Vagina (tissue), 2 donors: ENCODE results near the gene ZNF76. TPM values are rescaled to one million over a fixed set of nuclear protein-coding genes. Genes with fewer than 3 reads are reported as not detected.

Experiments used
- DNase-seq, 2 donors: peaks; one replicate each; pipeline ENCODE4 v3.0.0-alpha.2; 2017; ENCODE audit errors: extremely low spot score in 2 of 2
- H3K27ac ChIP-seq: fragments of 200-600 bp; sonication (generic); one replicate; pipeline ENCODE4 v1.5.1; 2019
- H3K27me3 ChIP-seq: fragments of 200-600 bp; sonication (generic); one replicate; pipeline ENCODE4 v1.5.1; 2019
- H3K36me3 ChIP-seq, 2 donors: fragments of 200-600 bp; sonication (generic); one replicate each; pipeline ENCODE4 v1.5.1; 2017 to 2019
- H3K4me1 ChIP-seq: fragments of 200-600 bp; sonication (generic); one replicate; pipeline ENCODE4 v1.5.1; 2019
- H3K4me3 ChIP-seq, 2 donors: fragments of 200-600 bp; sonication (generic); 1 replicate in 1 of 2; 2 replicates in 1 of 2; pipeline ENCODE4 v1.5.1; 2016 to 2019
- H3K9me3 ChIP-seq: fragments of 200-600 bp; sonication (generic); one replicate; pipeline ENCODE4 v1.5.1; 2019
- POLR2A ChIP-seq, 2 donors: fragments of 450-650 bp; IDR thresholded peaks; one replicate each; pipeline ENCODE4 v1.6.1; 2017; ENCODE audit warnings: antibody characterized with exemption in 2 of 2, mild to moderate bottlenecking in 2 of 2, moderate library complexity in 2 of 2
- POLR2AphosphoS5 ChIP-seq, 2 donors: sonication (generic); formaldehyde crosslinking; IDR thresholded peaks; one replicate each; pipeline ENCODE4 v1.9.0; 2017; ENCODE audit warnings: antibody characterized with exemption in 2 of 2, mild to moderate bottlenecking in 2 of 2, low read depth in 1 of 2; ENCODE audit not compliant: insufficient read depth in 1 of 2
- intact Hi-C: fragments of 100-400 bp; cut with DNase I; formaldehyde crosslinking; loops from one replicate; pipeline ENCODE4 v1.15.1; 2023
- total RNA-seq: library from RNA; depleted of rRNA; stranded (reverse); fragments of >200 nt; gene quantifications from one replicate; pipeline ENCODE4 v1.2.3, GENCODE V29; 2016
- TF ChIP-seq, protein P1 (sequence below), 3 experiments: fragments of 450-650 bp in 2 of 3; fragments of 200-600 bp in 1 of 3; sonication (generic) in 1 of 3; IDR thresholded peaks; one replicate each; pipeline ENCODE4 v1.5.1; 2017 to 2019; ENCODE audit warnings: antibody characterized with exemption in 3 of 3, mild to moderate bottlenecking in 2 of 3, moderate library complexity in 2 of 3

The ZNF76 gene
- total RNA-seq, 1 donor from 2014 or later = 39.0 TPM

DNA sequence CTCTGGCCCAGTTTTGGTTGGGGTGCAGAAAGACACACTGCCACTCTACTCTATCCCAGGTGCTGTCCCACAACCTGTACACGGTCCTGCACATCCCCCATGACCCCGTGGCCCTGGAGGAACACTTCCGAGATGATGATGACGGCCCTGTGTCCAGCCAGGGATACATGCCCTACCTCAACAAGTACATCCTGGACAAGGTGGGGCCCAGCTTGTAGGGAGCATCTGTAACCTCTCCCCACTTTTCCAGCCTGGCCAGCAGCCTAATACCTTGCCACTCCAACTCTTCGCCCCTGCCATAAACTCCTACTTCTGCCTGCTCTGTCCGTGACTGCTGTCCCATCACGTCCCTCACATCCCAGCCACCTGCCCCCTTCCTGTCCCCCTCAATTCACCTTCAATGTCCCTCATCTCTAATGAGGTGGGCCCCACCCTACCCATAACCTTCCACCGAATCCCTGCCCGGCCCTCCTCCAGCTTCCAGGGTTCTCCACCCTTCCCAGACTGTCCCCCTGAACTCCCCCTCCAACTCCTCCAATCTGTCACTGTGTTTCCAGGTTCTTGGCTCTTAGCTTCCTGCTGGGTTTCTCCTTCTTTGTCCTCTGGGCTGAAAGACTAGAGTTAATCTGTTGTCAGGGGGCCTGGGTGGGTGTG is 50.2 kb downstream of the ZNF76 start:
- no peak overlapping the region for H3K27ac ChIP-seq
- peak; percentile 65 to 70 for DNase-seq
- TF ChIP-seq POLR2AphosphoS5 (IDR thresholded peaks at IDR 0.05; ENCODE audit: insufficient read depth in 1 of 2, low read depth in 1 of 2) = no peak

DNA sequence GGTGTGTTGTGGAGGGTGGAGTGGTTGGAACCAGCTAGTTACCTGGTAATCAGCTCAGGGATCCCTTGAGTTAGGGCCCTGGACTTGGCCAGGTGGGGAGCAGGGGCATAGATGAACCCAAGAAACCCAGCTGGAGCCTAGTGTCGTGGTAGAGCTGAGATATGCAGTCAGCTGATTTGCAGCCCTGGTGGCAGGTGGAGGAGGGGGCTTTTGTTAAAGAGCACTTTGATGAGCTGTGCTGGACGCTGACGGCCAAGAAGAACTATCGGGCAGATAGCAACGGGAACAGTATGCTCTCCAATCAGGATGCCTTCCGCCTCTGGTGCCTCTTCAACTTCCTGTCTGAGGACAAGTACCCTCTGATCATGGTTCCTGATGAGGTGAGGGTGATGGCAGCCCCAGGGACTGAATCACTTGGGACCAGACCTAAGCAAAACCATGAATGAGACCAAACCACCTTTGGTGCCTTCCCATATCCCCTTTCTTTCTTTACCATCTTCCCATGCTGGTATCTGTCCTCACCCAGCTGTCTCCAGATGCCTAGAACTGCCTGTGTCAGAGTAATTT is 50.8 kb downstream of the ZNF76 start:
- no peak overlapping the region for H3K4me3 ChIP-seq
- no peaks in the 10 kb centered on the region for H3K27me3 ChIP-seq
- TF ChIP-seq, protein P1, sequence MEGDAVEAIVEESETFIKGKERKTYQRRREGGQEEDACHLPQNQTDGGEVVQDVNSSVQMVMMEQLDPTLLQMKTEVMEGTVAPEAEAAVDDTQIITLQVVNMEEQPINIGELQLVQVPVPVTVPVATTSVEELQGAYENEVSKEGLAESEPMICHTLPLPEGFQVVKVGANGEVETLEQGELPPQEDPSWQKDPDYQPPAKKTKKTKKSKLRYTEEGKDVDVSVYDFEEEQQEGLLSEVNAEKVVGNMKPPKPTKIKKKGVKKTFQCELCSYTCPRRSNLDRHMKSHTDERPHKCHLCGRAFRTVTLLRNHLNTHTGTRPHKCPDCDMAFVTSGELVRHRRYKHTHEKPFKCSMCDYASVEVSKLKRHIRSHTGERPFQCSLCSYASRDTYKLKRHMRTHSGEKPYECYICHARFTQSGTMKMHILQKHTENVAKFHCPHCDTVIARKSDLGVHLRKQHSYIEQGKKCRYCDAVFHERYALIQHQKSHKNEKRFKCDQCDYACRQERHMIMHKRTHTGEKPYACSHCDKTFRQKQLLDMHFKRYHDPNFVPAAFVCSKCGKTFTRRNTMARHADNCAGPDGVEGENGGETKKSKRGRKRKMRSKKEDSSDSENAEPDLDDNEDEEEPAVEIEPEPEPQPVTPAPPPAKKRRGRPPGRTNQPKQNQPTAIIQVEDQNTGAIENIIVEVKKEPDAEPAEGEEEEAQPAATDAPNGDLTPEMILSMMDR (IDR thresholded peaks at IDR 0.05) = no peak
- TF ChIP-seq POLR2AphosphoS5 (IDR thresholded peaks at IDR 0.05; ENCODE audit: insufficient read depth in 1 of 2, low read depth in 1 of 2) = no peak
- TF ChIP-seq POLR2A (IDR thresholded peaks at IDR 0.05) = no peak
- no peaks in the 10 kb centered on the region for H3K4me1 ChIP-seq
- intact Hi-C loops = no loop called here
- H3K9me3 ChIP-seq = no peaks in the 10 kb centered on the region
- no peaks in the 10 kb centered on the region for H3K36me3 ChIP-seq
- DNase-seq = peak; percentile 58 to 74
- H3K27ac ChIP-seq = no peak overlapping the region

More for the DNA sequence above, 50.2 kb downstream of the ZNF76 start:
- Histone ChIP-seq H3K4me1 (no peaks in the 10 kb centered on the region), H3K4me3 (no peak overlapping the region), H3K27me3 (no peaks in the 10 kb centered on the region), H3K36me3 (no peaks in the 10 kb centered on the region), H3K9me3 (no peaks in the 10 kb centered on the region)
- intact Hi-C loops = no loop called here

DNA sequence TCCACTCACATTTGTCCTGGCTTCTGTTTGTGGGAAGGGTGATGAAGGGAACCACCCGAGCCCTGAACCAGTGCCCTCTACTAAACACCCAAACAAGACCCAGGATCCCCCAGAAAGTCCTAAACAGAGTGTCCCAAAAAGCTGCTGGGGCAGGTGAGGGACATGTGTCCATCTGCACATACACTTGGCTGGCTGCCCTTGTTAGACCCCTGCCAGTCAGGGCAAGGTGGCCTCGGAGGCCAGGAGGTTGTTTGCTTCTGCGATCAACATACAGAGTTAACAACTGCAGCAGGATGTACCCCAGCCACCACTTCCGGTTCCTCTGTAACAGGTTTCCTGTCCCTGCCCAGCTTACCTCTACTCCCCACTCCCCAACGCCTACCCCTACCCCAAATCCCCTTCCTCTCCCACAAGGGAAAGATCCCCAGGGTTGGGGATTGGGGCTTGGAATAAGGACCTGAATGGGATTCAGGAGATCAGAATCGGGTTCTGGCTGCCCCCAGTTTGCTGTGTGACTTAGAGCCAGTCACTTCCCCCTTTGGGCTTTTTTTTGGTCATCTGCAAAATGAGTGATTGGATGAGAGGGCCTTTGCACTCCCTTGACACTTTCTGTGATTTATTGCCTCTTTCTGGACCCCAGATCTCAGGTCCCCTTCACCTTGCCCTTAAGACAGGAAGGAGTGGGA is 52.0 kb downstream of the ZNF76 start:
- Histone ChIP-seq H3K36me3 (no peaks in the 10 kb centered on the region), H3K4me3 (no peak overlapping the region), H3K9me3 (no peaks in the 10 kb centered on the region), H3K27me3 (no peaks in the 10 kb centered on the region), H3K27ac (no peak overlapping the region), H3K4me1 (no peaks in the 10 kb centered on the region)
- TF ChIP-seq, protein P1 (IDR thresholded peaks at IDR 0.05) = no peak
- no peak for TF ChIP-seq POLR2A (IDR thresholded peaks at IDR 0.05)
- TF ChIP-seq POLR2AphosphoS5 (IDR thresholded peaks at IDR 0.05; ENCODE audit: insufficient read depth in 1 of 2, low read depth in 1 of 2) = no peak
- peak; percentile 70 to 77 for DNase-seq
- intact Hi-C loops = loop anchor here (1.0 kb wide), 1 partner anchor 19 kb away; no protein-coding TSS in a partner anchor

DNA sequence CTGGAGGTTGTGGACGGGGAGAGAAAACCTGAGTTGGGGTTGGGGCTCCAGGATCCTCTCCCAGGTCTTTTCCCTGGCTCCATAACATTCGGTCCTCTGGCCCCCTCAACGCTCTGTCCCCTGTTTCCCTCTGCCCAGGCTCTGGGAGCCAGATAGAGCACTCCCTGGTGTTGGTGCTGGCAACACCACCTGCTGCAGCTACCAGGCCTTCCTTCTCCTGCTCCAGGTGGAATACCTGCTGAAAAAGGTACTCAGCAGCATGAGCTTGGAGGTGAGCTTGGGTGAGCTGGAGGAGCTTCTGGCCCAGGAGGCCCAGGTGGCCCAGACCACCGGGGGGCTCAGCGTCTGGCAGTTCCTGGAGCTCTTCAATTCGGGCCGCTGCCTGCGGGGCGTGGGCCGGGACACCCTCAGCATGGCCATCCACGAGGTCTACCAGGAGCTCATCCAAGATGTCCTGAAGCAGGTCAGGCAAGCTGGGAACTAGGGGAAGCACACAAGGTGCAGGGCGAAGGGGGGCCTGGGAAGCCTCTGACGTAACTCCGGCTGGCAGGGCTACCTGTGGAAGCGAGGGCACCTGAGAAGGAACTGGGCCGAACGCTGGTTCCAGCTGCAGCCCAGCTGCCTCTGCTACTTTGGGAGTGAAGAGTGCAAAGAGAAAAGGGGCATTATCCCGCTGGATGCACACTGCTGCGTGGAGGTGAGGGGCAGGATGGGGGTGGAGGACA is 52.7 kb downstream of the ZNF76 start:
- TF ChIP-seq, protein P1 (IDR thresholded peaks at IDR 0.05) = no peak
- TF ChIP-seq POLR2A (IDR thresholded peaks at IDR 0.05) (no peak), POLR2AphosphoS5 (IDR thresholded peaks at IDR 0.05; ENCODE audit: insufficient read depth in 1 of 2, low read depth in 1 of 2) (no peak)
- Histone ChIP-seq H3K27ac (no peak overlapping the region), H3K27me3 (no peaks in the 10 kb centered on the region), H3K4me1 (no peaks in the 10 kb centered on the region), H3K4me3 (no peak overlapping the region), H3K9me3 (no peaks in the 10 kb centered on the region), H3K36me3 (no peaks in the 10 kb centered on the region)
- DNase-seq = peak; percentile 74 to 93
- intact Hi-C loops = loop anchor here (1.0 kb wide), 1 partner anchor 20 kb away; no protein-coding TSS in a partner anchor

DNA sequence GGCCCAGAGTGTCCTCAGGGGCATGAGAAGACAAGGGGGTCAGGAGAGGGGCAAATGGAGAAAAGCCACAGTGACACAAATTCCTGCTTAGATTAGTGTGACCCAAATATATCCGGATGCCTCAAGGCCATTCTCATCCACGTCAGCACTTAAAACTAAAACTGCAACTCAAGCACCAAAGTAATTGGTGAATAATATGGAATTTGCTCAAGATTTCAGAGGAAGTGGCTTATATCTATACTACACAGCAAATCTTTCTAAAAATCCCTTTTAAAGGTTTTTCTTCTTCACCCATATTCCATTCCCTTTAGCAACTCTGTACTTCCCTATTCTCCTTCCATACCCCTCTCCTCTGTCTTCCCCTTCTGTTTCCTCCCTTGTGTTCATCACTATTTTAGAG is 53.3 kb downstream of the ZNF76 start:
- Histone ChIP-seq H3K27me3 (no peaks in the 10 kb centered on the region), H3K27ac (no peak overlapping the region), H3K36me3 (no peaks in the 10 kb centered on the region), H3K9me3 (no peaks in the 10 kb centered on the region), H3K4me1 (peaks cover 4% of the 10 kb centered on the region), H3K4me3 (no peak overlapping the region)
- TF ChIP-seq, protein P1 (IDR thresholded peaks at IDR 0.05) = no peak
- TF ChIP-seq POLR2AphosphoS5 (IDR thresholded peaks at IDR 0.05; ENCODE audit: insufficient read depth in 1 of 2, low read depth in 1 of 2) (no peak), POLR2A (IDR thresholded peaks at IDR 0.05) (no peak)
- DNase-seq = no peak
- intact Hi-C loops = loop anchor here (1.0 kb wide), 1 partner anchor 21 kb away; no protein-coding TSS in a partner anchor
